NOMO-1 treated with dmso at 0.1 percent for 144 hours (cell line): Measurements from ENCODE around the gene GABRD.

Source experiments
- DNase-seq: peaks from one replicate; lab custom pipeline; 2025; ENCODE audit not compliant: unreplicated experiment; lab: John Stamatoyannopoulos, UW

The GABRD gene

GRCh38 chr1:2014741-2015735, 4.1 kb upstream of the GABRD start:
- no peak for DNase-seq

GRCh38 chr1:2016123-2016522, 3.0 kb upstream of the GABRD start:
- no peak for DNase-seq

DNA sequence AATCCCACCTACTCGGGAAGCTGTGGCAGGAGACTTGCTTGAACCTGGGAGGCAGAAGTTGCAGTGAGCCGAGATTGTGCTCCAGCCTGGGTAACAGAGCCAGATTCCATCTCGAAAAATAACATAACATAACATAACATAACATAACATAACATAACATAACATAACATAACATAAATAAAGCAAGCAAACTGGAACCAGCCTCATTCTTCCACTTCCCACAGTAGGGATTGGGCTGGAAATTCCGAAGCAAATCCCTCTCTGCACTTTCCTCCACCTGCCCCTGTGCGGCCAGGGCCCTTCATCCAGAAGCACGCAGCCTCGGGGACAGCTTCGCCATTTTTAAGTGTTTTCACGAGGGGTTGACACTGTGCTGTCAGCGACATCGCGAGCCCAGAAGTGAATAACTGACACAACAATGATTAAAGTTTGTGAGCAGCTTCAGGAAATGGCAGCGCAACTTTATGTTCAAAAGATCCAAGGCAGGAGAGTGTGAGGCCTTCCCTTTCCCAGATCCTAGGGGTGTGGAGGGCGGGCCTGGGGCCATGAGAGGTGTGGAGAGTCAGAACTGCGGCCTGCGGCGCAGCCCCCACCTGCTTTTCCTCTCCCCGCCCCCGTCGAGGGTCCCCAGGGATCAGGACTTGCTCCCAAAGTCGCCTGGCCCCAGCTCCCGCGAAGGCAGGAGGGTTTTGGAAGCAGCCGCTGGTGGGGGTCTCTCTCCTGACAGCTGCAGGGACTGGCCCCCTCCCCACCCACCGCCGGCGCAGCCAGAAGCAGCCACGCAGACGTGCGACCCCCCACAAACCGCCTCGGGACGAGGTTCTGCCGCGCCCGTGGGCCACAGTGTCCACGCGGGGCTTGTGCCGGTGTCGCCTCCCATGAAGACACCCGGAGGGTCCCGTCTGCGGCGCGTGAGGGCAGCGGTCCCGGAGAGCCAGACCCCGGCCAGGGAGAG, 651 bp upstream of the GABRD start:
- no peak for DNase-seq

DNA sequence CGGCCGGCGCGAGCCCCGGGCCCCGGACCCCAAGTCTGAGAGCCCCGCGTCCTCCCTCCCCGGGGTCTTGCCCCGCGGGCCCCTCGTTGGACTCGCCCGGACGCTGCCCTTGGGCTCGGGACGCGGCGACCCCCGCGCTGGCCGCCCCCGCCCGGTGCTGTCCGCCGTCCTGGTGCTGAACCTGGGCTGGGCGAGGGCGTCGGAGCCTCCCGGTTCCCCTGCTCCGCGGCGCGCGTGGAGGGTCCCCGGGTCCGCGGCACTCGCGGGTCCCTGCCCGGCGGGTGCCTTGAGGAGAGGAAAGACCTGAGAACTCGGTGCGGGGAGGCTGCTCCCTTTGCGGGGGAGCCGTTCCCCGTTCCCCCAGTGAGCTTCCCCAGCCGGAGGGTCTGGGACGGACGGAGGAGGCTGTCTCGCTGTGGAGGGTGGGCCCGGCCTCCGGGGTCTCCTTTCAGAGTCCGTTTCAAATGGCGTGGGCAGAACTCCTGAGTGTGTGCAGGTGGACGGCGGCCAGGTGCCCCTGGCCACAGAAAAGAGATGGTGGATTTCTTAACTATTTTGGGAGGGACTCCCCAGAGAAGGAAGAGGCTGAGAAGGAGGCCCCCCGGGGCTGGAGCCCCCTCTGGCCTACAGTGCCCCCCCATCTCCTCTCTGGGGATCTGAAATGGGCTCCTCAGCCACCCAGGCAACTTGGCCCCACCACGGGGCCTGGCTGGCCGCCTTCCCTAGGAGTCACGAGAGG, 595 bp downstream of the GABRD start:
- DNase-seq: no peak

- no peak for DNase-seq
These were observed 1.1 kb downstream of the GABRD start for GRCh38 chr1:2020310-2020655.

GRCh38 chr1:2021550-2021949, 2.4 kb downstream of the GABRD start:
- DNase-seq: no peak

- no peak for DNase-seq
These were observed 3.1 kb downstream of the GABRD start for GRCh38 chr1:2022063-2022770.

DNA sequence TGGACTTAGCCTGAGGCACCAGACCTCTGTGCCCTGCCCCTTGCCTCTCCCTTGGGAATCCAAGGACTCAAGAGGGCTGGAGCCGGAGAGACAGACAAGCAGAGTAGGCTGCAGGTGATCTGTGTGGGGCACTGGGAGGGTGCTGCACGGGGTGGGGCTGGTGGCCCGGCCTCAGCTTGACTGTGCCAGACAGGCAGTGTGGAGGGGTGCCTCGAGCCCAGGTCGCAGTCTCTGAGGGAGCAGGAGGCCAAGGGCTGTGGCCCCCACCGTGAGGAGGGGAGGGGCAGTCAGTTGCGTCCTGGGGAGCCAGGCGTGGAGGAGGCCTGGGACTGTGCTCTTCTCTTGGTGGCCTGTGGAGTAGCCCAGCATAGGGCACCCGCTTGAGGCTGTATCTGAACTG, 4.0 kb downstream of the GABRD start:
- no peak for DNase-seq

GRCh38 chr1:2024451-2024850, 5.3 kb downstream of the GABRD start:
- DNase-seq: no peak

- no peak for DNase-seq
These were observed 5.7 kb downstream of the GABRD start for GRCh38 chr1:2024887-2025286.

DNA sequence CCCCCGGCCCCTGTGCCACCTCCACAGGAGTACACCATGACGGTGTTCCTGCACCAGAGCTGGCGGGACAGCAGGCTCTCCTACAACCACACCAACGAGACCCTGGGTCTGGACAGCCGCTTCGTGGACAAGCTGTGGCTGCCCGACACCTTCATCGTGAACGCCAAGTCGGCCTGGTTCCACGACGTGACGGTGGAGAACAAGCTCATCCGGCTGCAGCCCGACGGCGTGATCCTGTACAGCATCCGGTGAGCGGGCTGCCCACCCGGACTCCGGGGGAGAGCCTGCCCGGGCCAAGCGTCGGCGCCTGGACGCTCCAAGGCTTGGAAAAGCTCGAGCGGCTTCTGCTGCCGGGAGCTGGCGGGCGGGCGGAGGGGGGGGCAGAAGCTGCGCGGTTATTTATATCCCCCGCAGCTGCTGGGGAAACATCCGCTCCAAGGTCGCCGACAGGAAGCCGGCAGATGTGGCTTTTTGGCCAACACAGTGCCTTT, 6.4 kb downstream of the GABRD start:
- DNase-seq: no peak

GRCh38 chr1:2027961-2028583, 8.9 kb downstream of the GABRD start:
- DNase-seq: no peak

DNA sequence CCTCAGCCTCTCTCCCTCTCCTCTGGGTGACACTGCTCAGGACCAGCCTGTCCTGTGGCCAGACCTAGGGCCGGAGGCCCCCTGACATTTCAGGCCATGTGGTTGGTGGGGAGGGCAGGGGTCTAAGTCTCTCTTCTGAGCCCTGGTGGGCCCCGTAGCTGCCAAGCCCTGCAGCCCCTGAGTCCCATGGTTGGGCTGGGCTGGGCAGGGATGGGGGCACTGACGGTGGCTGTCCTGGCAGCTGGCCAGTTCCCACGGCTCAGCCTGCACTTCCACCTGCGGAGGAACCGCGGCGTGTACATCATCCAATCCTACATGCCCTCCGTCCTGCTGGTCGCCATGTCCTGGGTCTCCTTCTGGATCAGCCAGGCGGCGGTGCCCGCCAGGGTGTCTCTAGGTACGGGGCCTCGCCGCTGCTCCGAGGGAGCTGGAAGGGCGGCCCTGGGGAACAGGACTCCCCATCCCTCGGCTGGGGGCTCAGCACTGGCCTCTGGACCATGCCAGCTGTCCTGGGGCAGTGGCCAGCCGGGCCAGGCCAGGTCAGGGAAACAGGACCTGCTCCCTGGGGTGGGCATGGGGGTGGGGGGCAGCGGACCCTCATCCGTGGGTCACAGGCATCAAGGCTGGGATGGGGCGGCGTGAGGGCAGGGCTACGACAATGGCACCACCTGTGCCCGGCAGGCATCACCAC, 9.9 kb downstream of the GABRD start:
- no peak for DNase-seq

GRCh38 chr1:2029561-2029960, 10.4 kb downstream of the GABRD start:
- DNase-seq: no peak

GRCh38 chr1:2030076-2030871, 11.1 kb downstream of the GABRD start:
- DNase-seq: no peak

DNA sequence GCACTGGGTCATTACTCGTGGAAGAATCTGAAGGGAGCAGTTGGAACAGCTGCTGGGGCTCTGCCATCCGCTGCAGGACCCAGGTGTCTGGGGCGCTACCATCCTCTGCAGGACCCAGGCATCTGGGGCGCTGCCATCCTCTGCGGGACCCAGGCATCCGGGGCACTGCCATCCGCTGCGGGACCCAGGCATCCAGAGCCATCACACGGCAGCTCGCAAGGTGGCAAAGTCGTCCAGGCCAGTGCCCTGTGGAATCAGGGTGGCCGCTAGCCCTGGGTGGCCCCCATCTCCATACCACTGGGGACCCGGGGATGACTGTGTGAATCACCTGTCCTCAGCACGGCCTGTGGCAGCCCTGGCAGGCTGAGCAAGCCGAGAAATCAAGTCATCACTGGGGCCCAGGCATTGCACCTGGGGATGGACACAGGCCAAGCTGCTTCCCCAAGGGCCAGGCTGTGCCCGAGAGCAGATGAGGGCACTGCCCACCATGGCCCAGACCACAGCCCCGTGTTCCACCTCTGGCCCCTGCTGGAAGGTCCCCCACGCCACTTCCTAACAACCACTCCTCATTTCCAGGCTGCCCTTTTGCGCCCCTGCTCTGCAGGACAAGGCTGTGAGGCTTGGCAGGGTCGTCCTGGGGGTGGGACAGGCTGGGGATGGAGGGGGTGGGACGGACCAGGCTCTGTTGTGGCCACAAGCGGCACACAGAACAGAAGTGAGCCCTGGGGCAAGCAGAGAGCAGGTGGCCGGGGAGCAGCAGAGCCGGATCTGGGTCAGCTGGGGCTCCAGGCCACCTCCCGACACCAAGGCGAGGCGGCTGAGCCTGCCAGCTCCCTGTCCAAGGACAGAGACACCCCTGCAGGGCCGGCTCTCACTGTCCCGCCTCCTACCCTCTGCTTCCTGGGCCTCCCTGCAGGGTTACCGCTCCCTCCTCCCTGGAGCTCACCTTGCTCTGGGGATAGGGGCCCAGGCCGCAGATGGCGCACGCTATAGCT, 12.7 kb downstream of the GABRD start:
- DNase-seq: no peak

GRCh38 chr1:2032737-2033136, 13.6 kb downstream of the GABRD start:
- no peak for DNase-seq
